Left lobe of liver (tissue), 2 donors: ENCODE measurements around the gene SLC10A3. TPM values are rescaled to one million over a fixed set of nuclear protein-coding genes. Genes with fewer than 3 reads are reported as not detected.
A peak's percentile ranks its signal among the peaks of the same experiment; 100 is the strongest.

Experiments
- ATAC-seq: fragments of 200-7000 bp; cut with Tn5 transposase; one replicate; pipeline ENCODE4 v1.9.1; 2020; ENCODE audit warnings: mild to moderate bottlenecking, moderate library complexity
- DNase-seq: peaks from one replicate; pipeline ENCODE4 v3.0.0-alpha.2; 2020; ENCODE audit warnings: low spot score
- total RNA-seq: library from RNA; stranded (reverse); gene quantifications from one replicate; pipeline ENCODE4 v1.2.1, GENCODE V29; 2021
- donor health status: DM: no; HTN: no; CAD: no; lungs with moderate emphysema.
- donor health status: DM: no; HTN: yes; CAD: no.

SLC10A3 gene
- total RNA-seq, 1 donor from 2014 or later = 3.7 TPM

- peak; percentile 49 for ATAC-seq
Measured at GRCh38 chrX:154485150-154486051, 5.0 kb downstream of the SLC10A3 start.

GRCh38 chrX:154484255-154485149 is 5.9 kb downstream of the SLC10A3 start:
- no peak for ATAC-seq
- DNase-seq = no peak

More at GRCh38 chrX:154485150-154486051, 5.0 kb downstream of the SLC10A3 start:
- no peak for DNase-seq

GRCh38 chrX:154483325-154483724 is 7.1 kb downstream of the SLC10A3 start:
- DNase-seq (no peak), ATAC-seq (no peak)

GRCh38 chrX:154482786-154483185 is 7.6 kb downstream of the SLC10A3 start:
- DNase-seq = no peak
- ATAC-seq = no peak

- ATAC-seq = no peak
- no peak for DNase-seq
Measured at GRCh38 chrX:154481911-154482601, 8.4 kb downstream of the SLC10A3 start.

- ATAC-seq (no peak), DNase-seq (no peak)
Measured at GRCh38 chrX:154481195-154481594, 9.2 kb downstream of the SLC10A3 start.

- peak; percentile 97 for ATAC-seq
- DNase-seq = peak; percentile 94
Measured at GRCh38 chrX:154478728-154479622, 11.5 kb downstream of the SLC10A3 start, which contains the start of gene LAGE3. TSS of gene LAGE3 (minus strand) at chrX:154479281. CDS start at chrX:154478915, 366 bp downstream.

GRCh38 chrX:154477891-154478477 is 12.4 kb downstream of the SLC10A3 start:
- DNase-seq (no peak), ATAC-seq (no peak)

GRCh38 chrX:154476821-154477220 is 13.6 kb downstream of the SLC10A3 start:
- ATAC-seq (no peak), DNase-seq (no peak)

- ATAC-seq (no peak), DNase-seq (no peak)
Measured at GRCh38 chrX:154473683-154474082, 16.7 kb downstream of the SLC10A3 start.

- no peak for DNase-seq
Measured at GRCh38 chrX:154472685-154473632, 17.5 kb downstream of the SLC10A3 start.

GRCh38 chrX:154471839-154472684 is 18.4 kb downstream of the SLC10A3 start:
- ATAC-seq (no peak), DNase-seq (no peak)

More at GRCh38 chrX:154472685-154473632, 17.5 kb downstream of the SLC10A3 start:
- no peak for ATAC-seq

- DNase-seq (no peak), ATAC-seq (no peak)
Measured at GRCh38 chrX:154470914-154471568, 19.4 kb downstream of the SLC10A3 start.

GRCh38 chrX:154470434-154470833 is 20.0 kb downstream of the SLC10A3 start:
- DNase-seq (no peak), ATAC-seq (no peak)

- no peak for ATAC-seq
- DNase-seq = no peak
Measured at GRCh38 chrX:154469880-154470279, 20.5 kb downstream of the SLC10A3 start.

GRCh38 chrX:154469114-154469513 is 21.3 kb downstream of the SLC10A3 start:
- no peak for DNase-seq
- no peak for ATAC-seq

GRCh38 chrX:154468217-154468616 is 22.2 kb downstream of the SLC10A3 start:
- ATAC-seq (no peak), DNase-seq (no peak)
